HFFc6 (cell line): ENCODE data around the gene LAPTM4A. TPM values are rescaled to one million over a fixed set of nuclear protein-coding genes. Genes with fewer than 3 reads are reported as not detected.
"Not testable (repeated sequence)": the region's sequence is repeated elsewhere in the genome, so short reads cannot be mapped to it uniquely, and the experiment has no call there.

Experiments
- DNase-seq: peaks from one replicate; pipeline ENCODE4 v3.0.0-alpha.2; 2018
- H3K27ac Mint-ChIP-seq: 2 replicates; pipeline ENCODE4 v1.8.0; 2020; ENCODE audit warnings: mild to moderate bottlenecking, mixed read lengths
- H3K27me3 Mint-ChIP-seq: 2 replicates; pipeline ENCODE4 v1.8.0; 2021; ENCODE audit warnings: mild to moderate bottlenecking, moderate library complexity, mixed read lengths; ENCODE audit not compliant: insufficient read depth
- H3K36me3 Mint-ChIP-seq: 2 replicates; pipeline ENCODE4 v1.8.0; 2021; ENCODE audit warnings: low read depth, mixed read lengths
- H3K4me1 Mint-ChIP-seq: 2 replicates; pipeline ENCODE4 v1.8.0; 2020; ENCODE audit warnings: low read depth, mixed read lengths
- H3K4me3 Mint-ChIP-seq: 2 replicates; pipeline ENCODE4 v1.8.0; 2020; ENCODE audit warnings: mild to moderate bottlenecking, moderate library complexity, mixed read lengths
- H3K9me3 Mint-ChIP-seq: 2 replicates; pipeline ENCODE4 v1.8.0; 2020; ENCODE audit warnings: mild to moderate bottlenecking, mixed read lengths
- CTCF ChIP-seq: fragments of 200-600 bp; sonication (generic); IDR thresholded peaks from 2 replicates; pipeline ENCODE4 v1.5.0; 2021; ENCODE audit warnings: antibody characterized with exemption, mild to moderate bottlenecking
- total RNA-seq, 6 experiments: library from RNA; stranded (reverse); fragmentation: NEBNext Ultra II Directional; extraction: Animal tissue kit (Norgen Biotek cat#: 25700); gene quantifications; 2 replicates in 1 of 6; 3 replicates in 5 of 6; pipeline ENCODE4 v1.2.3, GENCODE V29; 2021

Gene LAPTM4A
- total RNA-seq, 6 experiments from 2014 or later: 218 to 254 (median 240) TPM

DNA sequence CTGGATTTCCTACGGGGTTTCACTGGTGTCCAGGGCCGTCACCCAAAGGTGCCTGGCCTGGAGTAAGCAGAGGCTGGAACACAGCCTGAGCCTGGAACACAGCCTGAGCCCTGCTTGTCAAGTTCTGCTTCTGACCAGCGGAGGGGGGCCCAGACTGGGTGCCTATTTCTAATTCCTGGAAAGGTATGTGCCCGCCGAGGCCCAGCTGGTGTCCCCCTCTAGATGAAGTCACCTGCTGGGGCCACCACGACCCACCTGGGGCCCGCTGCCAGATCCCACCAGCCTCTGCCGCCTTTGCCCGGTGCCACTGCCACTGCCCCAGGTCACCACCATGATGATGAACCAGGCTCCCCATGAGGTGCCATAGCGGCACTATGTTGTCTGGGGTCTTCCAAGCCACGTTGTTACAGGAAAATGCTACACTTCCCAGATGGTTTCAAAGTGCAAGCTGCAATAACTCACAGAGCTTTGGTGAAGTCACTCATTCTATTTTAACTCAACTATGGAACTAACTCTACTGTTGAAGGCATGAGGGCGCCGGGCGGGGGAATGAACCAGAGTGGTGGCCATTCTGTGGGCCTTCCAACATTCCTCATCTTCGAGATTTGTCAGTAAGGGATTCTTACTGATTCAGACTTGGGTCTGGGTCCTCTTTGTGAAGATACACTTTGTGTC is 40.9 kb upstream of the LAPTM4A start:
- Mint-ChIP-seq H3K4me3 (peak overlapping the region; percentile 83), H3K9me3 (no peaks in the 10 kb centered on the region), H3K27ac (peak overlapping the region; percentile 96), H3K4me1 (peaks cover 56% of the 10 kb centered on the region), H3K36me3 (no peaks in the 10 kb centered on the region), H3K27me3 (peaks cover 2% of the 10 kb centered on the region)
- TF ChIP-seq CTCF: 0 out of 2 replicates have a peak, but pooled peaks have one; percentile 7
- DNase-seq: no peak

DNA sequence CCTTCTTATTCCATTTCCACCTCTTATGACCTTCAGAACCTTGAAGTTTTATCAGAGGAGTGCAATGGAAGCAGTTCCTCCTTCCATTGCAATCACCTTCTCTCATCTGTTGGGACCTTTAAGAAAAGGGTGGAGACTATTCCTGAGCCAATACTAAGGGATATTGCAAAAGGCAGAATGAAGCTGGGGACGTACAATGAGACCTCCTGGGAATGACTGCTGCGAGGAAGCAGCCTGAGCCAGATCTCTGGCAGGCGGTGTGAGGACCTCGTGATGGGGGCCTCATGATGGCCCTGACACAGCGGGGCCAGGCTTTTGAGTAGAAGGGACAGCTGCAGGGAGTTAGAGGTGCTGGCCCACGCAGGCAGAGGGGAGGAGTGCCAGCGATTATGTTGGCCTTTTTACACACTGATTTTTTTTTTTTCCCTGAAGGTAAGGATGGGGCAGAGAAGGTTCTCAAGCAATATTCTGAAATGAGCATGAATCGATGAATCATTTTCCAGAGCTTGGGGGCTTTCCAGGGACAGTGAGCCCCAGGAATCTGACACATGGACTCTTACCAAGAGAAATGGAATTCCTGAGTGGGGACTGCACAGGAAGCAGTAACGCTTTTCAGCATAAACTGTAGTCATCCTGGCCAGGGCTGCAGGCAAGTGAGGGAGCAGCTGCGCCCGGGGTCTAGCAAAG is 40.0 kb upstream of the LAPTM4A start:
- H3K4me1 Mint-ChIP-seq: peaks cover 56% of the 10 kb centered on the region
- no peaks in the 10 kb centered on the region for H3K36me3 Mint-ChIP-seq
- H3K27me3 Mint-ChIP-seq: peaks cover 2% of the 10 kb centered on the region
- H3K27ac Mint-ChIP-seq: peak overlapping the region; percentile 96
- H3K9me3 Mint-ChIP-seq: no peaks in the 10 kb centered on the region
- H3K4me3 Mint-ChIP-seq: peak overlapping the region; percentile 83
- peak; percentile 93 for DNase-seq
- TF ChIP-seq CTCF: no peak

DNA sequence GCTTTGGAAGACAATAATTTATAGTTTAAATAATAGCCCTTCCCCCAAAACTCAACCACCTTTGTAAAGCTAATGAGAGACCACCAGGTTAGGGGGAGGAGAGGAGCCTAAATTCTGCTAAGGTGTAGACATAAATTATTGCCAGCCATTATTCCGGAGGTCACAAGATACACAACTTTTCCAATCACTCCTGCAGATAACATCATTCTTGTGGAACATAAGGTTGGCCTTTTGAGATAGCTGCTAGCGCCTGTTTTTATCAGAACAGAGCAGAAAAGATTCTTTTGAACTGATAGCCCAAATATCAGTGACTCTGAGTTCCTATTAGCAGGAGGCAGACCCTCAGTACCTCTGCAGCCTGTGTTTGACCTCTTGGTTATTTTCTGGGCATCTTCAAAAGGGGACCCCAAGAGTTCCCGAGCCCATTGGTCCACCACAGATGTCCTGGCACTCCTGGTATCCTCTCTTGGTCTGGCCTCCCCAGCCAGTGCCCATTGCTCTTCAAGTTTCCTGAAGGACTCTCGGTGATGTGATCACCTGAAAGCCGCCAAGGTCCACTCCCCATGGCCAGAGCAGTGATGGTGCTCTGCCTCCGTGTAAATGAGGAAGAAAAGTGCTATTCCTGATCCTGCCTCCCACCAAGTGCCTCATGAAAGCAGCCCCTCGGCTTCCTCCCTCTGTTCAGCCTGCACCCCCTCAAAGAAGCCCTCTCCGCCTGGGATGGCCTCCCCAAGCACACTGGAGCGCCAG is 38.5 kb upstream of the LAPTM4A start:
- Mint-ChIP-seq H3K4me1 (peaks cover 46% of the 10 kb centered on the region), H3K27me3 (peaks cover 2% of the 10 kb centered on the region), H3K27ac (no peak overlapping the region), H3K9me3 (no peaks in the 10 kb centered on the region), H3K36me3 (no peaks in the 10 kb centered on the region), H3K4me3 (no peak overlapping the region)
- no peak for DNase-seq
- no peak for TF ChIP-seq CTCF

DNA sequence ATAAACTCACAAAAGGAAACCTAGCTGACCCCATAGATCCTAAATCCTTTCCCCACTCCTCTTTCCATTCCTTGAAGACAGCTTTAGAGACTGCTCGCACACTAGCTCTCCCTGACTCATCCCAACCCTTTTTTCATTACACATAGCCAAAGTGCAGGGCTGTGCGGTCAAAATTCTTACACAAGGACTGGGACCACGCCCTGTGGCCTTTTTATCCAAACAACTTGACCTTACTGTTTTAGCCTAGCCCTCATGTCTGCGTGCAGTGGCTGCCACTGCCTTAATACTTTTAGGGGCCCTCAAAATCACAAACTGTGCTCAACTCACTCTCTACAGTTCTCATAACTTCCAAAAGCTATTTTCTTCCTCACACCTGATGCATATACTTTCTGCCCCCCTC is 34.5 kb upstream of the LAPTM4A start:
- H3K36me3 Mint-ChIP-seq, H3K4me3 Mint-ChIP-seq, H3K9me3 Mint-ChIP-seq, H3K27ac Mint-ChIP-seq, H3K27me3 Mint-ChIP-seq: not testable (repeated sequence)
- peaks cover 12% of the 10 kb centered on the region for H3K4me1 Mint-ChIP-seq
- DNase-seq: peak; percentile 59

DNA sequence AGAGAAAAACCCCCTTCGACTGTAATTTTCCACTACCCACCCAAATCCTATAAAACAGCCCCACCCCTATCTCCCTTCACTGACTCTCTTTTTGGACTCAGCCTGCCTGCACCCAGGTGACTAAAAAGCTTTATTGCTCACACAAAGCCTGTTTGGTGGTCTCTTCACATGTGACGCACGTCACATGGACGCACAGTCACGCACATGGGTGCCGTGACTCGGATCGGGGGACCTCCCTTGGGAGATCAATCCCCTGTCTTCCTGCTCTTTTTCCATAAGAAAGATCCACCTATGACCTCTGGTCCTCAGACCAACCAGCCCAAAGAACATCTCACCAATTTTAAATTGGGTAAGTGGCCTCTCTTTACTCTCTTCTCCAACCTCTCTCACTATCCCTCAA is 31.4 kb upstream of the LAPTM4A start:
- not testable (repeated sequence) for DNase-seq, H3K9me3 Mint-ChIP-seq, H3K27ac Mint-ChIP-seq, H3K4me3 Mint-ChIP-seq, H3K4me1 Mint-ChIP-seq, H3K36me3 Mint-ChIP-seq, H3K27me3 Mint-ChIP-seq

DNA sequence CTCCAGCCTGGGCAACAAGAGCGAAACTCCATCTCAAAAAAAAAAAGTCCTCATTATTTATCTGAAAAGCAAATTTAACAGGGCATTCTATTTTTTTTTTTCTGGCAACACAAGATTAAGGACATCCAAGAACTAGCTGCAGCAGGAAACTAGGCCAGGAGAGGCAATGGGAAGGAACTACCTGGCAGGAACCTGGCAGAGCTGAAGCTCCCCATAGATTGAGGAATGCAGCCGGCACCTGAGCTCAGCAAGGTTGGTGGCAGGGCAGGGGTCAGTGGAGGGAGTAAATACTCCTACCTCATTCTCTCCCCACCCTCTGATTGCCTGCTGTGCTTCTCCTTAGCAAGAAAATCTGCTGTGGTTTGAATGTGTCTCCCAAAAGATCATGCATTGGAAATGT is 30.4 kb upstream of the LAPTM4A start:
- DNase-seq: no peak
- no peak overlapping the region for H3K4me3 Mint-ChIP-seq
- peaks cover 3% of the 10 kb centered on the region for H3K27me3 Mint-ChIP-seq
- H3K27ac Mint-ChIP-seq: no peak overlapping the region
- peaks cover 5% of the 10 kb centered on the region; the same call in 1 of the 2 replicates for H3K36me3 Mint-ChIP-seq
- 0 out of 2 replicates have a peak, but pooled peaks cover 6% of the 10 kb centered on the region for H3K4me1 Mint-ChIP-seq
- H3K9me3 Mint-ChIP-seq: no peaks in the 10 kb centered on the region
- no peak for TF ChIP-seq CTCF
